ENCODE results near the gene IGFALS.

Gene IGFALS

DNA sequence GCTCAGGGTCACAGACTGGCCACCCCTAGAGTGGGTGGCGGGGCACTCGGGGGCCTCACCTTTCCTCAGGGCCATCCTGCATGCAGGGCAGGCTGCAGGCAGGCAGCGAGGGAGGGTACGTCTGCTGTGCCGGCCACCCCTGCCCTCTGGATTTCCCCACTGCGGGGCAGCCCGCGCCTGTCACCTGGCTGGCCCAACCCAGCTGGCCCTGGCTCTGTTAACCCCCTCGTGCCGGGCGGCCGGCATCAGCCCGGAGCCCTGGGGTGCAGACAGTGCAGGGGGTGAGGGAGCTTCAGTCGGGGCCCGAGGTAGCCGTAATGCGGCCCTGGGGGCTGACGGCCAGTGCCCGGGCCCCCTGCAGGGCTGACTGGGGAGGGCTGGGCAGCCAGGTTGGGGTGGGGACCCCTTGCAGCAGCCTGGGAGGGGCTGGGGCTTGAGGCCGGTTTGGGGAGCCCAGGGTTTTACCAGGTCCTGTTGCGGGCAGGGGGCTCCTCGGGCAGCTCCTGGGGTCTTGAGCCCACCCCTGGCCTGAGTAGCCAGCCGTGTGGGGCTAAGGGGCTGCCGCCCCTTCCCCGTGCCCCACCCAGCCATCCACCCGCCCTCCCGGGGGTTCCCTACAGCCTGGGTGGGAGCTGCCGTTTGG is at the start of gene IGFALS:
IGFALS (minus strand) TSS at position 128 of the 643 bp plus-strand sequence; CDS start at position 75, 53 bp downstream.
- ChIA-PET CTCF (interaction anchor here (1.4 kb wide), 1 partner anchor 12 kb away, joined by 5 read pairs; the partner anchor contains the start of genes NUBP2 and SPSB3), POLR2A (no interaction called here)
- TF ChIP-seq, protein P1, sequence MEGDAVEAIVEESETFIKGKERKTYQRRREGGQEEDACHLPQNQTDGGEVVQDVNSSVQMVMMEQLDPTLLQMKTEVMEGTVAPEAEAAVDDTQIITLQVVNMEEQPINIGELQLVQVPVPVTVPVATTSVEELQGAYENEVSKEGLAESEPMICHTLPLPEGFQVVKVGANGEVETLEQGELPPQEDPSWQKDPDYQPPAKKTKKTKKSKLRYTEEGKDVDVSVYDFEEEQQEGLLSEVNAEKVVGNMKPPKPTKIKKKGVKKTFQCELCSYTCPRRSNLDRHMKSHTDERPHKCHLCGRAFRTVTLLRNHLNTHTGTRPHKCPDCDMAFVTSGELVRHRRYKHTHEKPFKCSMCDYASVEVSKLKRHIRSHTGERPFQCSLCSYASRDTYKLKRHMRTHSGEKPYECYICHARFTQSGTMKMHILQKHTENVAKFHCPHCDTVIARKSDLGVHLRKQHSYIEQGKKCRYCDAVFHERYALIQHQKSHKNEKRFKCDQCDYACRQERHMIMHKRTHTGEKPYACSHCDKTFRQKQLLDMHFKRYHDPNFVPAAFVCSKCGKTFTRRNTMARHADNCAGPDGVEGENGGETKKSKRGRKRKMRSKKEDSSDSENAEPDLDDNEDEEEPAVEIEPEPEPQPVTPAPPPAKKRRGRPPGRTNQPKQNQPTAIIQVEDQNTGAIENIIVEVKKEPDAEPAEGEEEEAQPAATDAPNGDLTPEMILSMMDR (IDR thresholded peaks at IDR 0.05; ENCODE audit: control extremely low read depth, extremely low read depth, low read depth, missing control alignments): no peak
- no peak for DNase-seq (ENCODE audit: extremely low spot score)

DNA sequence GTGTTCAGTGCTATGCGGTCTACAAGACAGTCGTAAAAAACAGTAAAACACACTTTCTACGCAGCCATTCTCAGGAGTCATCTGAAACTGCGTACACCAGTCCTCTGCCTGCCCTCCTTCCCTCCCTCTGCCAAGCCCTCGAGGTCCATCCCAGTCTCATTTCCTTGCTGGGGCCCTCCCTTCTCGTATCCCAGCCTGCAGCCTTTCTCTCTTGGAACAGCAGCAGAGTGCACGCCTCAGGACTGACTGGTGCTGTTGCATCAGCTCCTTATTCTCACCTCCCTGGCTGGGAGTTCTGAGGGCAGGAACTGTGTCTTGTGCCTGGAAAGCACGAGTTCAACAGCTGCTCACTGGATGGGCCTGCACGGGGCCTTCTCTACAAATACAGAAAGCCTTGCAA is 46.0 kb upstream of the IGFALS start:
- ChIA-PET POLR2A (no interaction called here), CTCF (interaction anchor here (0.7 to 2.1 kb wide), 4 partner anchors 9 to 89 kb away, joined by 3 to 5 read pairs (median 3); no protein-coding TSS in a partner anchor)
- TF ChIP-seq, protein P1 (IDR thresholded peaks at IDR 0.05; ENCODE audit: control extremely low read depth, extremely low read depth, low read depth, missing control alignments): no peak
- DNase-seq (ENCODE audit: extremely low spot score): no peak

DNA sequence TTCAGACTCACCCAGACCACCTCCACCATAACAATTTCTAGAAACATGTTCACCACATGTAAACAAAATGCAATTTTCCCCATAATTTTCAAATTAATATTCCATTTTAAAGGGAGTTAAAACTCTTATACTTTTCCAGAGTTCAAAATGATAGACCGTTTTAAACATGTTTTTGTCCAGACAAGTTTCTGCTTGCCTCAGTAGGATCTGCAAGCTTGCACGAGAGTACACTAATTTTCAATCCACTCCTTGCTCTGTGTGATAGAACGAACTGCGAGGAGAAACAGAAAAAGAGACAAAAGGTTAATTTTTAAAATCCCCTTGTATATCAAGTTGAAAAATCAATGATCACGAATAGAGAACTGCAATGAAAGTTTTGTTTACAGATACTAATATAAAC is 40.6 kb upstream of the IGFALS start:
- POLR2A ChIA-PET: no interaction called here
- CTCF ChIA-PET: no interaction called here

DNA sequence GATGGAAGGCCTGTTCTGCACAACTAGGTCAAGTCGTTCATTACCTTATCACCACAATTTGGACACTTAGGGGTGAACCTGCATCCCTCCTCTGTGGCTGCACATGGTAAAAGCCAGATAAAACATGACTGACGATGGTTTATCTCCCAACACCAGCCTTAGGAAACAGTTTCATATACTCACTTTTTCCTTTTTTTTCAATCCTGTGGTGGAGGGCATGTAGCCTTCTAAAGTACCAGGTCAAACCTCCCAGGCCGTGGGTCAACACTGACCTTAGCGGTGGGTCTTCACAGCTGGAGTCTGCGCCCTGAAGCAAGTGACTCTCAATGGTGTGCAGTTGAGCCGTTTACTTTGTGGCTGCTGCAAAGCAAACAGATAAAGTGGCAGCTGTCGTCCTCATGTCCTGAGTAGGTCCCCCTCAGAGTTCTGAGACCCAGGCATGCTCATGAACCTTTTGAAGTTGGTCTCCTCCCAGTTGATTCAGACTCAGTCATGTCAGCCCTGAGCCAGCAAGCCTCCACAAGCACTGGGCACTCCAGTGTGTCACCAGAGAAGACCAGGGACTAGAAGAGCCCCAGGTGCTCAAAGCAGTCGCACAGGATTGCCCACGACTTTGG is 39.4 kb upstream of the IGFALS start:
- POLR2A ChIA-PET: no interaction called here
- TF ChIP-seq, protein P1 (IDR thresholded peaks at IDR 0.05; ENCODE audit: control extremely low read depth, extremely low read depth, low read depth, missing control alignments): no peak
- CTCF ChIA-PET: no interaction called here
- DNase-seq (ENCODE audit: extremely low spot score): no peak

More for the DNA sequence above, 40.6 kb upstream of the IGFALS start:
- no peak for DNase-seq (ENCODE audit: extremely low spot score)
- TF ChIP-seq, protein P1 (IDR thresholded peaks at IDR 0.05; ENCODE audit: control extremely low read depth, extremely low read depth, low read depth, missing control alignments): no peak

DNA sequence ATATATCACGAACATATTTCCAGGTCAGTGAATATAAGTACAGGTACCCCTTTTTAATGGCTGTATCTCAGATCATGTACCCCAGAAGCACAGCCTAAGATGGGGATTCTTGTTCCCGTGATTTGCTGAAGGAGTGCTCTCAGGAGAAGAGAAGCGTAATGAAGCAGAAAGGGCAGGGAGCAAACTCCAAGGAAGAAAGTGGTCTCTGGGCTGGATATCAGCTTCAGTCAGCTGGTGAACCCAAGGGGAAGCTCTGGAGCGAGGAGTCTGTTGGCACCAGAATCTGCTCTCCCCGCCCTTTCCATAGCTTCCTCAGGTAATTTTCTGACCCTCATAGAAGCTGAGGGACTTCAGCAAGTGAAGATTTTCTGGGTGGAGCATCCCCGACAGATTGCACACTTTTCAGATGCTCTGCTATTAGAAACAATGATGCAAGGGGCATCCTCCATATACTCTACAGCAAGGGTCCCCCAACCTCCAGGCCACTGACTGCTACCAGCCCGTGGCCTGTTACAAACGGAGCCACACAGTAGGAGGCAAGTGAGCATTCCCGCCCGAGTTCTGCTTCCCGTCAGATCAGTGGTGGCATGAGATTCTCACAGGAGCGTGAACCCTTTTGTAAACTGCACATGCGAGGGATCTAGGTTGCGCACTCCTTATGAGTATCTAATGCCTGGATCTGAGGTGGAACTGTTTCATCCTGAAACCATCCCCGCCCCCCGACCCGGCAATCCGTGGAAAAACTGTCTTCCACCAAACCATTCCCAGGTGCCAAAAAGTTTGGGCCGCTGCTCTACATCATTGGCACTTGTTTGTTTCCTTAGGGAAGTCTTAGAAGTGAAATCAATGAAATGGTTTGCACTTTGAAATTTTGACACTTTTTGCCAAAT is 37.9 kb upstream of the IGFALS start:
- CTCF ChIA-PET: no interaction called here
- DNase-seq (ENCODE audit: extremely low spot score): no peak
- POLR2A ChIA-PET: no interaction called here
- TF ChIP-seq, protein P1 (IDR thresholded peaks at IDR 0.05; ENCODE audit: control extremely low read depth, extremely low read depth, low read depth, missing control alignments): no peak

DNA sequence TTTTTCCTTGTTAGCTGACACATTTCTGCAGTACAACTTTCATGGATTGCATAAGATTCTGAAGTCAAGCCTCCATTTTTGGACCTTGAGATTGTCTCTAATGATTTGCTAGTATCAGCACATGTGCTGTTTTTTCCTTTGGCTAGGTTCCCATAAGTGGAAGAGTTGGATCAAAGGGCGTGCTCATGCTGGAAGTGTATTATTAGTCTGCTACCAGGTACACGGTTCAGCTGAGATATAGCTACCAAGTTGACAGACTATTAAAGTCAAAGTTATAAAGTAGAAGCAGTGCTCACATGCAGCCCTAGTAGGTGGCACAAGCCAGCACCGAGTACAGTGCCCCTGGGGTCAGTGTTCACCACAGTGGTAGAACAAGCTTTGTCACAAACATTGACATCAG is 36.7 kb upstream of the IGFALS start:
- CTCF ChIA-PET: no interaction called here
- no peak for DNase-seq (ENCODE audit: extremely low spot score)
- POLR2A ChIA-PET: no interaction called here

More for the DNA sequence above, 36.7 kb upstream of the IGFALS start:
- TF ChIP-seq, protein P1 (IDR thresholded peaks at IDR 0.05; ENCODE audit: control extremely low read depth, extremely low read depth, low read depth, missing control alignments): no peak
